Measurements from ENCODE around the gene EIF1. TPM values are rescaled to one million over a fixed set of nuclear protein-coding genes. Genes with fewer than 3 reads are reported as not detected.

EIF1 gene
- total and polyA plus RNA-seq, 8 donors: 697 to 782 (median 723) TPM

- DNase-seq: no peak
- no peaks in the 10 kb centered on the region for H3K4me1 ChIP-seq
- no peak overlapping the region for H3K4me3 ChIP-seq
- ATAC-seq: no peak
- no peaks in the 10 kb centered on the region for H3K36me3 ChIP-seq
- intact Hi-C loops (cut with DNase I): no loop called here
- no peak for TF ChIP-seq CTCF (IDR thresholded peaks at IDR 0.05)
- H3K27me3 ChIP-seq: peaks cover 0 to 2% of the 10 kb centered on the region in 2 donors
- no peaks in the 10 kb centered on the region for H3K9me3 ChIP-seq
- no peak overlapping the region for H3K27ac ChIP-seq
Observed at GRCh38 chr17:41725134-41725533, 36.4 kb downstream of the EIF1 start.

GRCh38 chr17:41728056-41728455 is 39.4 kb downstream of the EIF1 start:
- no peak overlapping the region for H3K4me3 ChIP-seq
- H3K27me3 ChIP-seq: peaks cover 7 to 32% of the 10 kb centered on the region in 2 donors
- intact Hi-C loops (cut with DNase I): no loop called here
- no peaks in the 10 kb centered on the region for H3K9me3 ChIP-seq
- no peak for DNase-seq
- H3K4me1 ChIP-seq: no peaks in the 10 kb centered on the region
- no peak overlapping the region for H3K27ac ChIP-seq
- ATAC-seq: no peak
- TF ChIP-seq CTCF (IDR thresholded peaks at IDR 0.05): no peak
- no peaks in the 10 kb centered on the region for H3K36me3 ChIP-seq

DNA sequence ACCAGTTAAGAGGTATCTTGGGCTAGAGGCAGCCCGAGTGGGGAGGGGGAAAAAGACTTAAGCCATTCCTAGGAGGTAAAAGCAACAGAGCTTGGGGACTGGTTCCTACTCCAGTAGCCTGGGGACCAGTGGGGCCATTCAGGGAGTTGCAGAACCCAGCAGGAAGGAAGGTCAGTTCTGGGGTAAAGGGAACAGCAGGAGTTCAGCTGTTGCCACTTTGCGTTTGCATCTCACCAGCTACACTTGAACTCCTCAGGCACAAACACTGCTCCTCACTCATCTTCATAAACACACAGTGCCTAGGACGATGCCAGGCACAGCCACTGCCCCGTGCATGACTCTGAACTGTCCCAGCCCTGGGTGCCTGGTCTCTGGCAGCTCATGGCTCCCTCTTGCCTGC is 41.8 kb downstream of the EIF1 start:
- DNase-seq: no peak
- Histone ChIP-seq H3K4me1 (peaks cover 14 to 15% of the 10 kb centered on the region in 2 donors), H3K4me3 (no peak overlapping the region), H3K27ac (no peak overlapping the region), H3K36me3 (no peaks in the 10 kb centered on the region), H3K27me3 (peaks cover 32 to 56% of the 10 kb centered on the region in 2 donors), H3K9me3 (no peaks in the 10 kb centered on the region)
- ATAC-seq: no peak
- TF ChIP-seq CTCF (IDR thresholded peaks at IDR 0.05): no peak
- intact Hi-C loops (cut with DNase I): loop anchor here in 1 of 2 donors (10.0 kb wide), 1 partner anchor 74 kb away; no protein-coding TSS in a partner anchor

DNA sequence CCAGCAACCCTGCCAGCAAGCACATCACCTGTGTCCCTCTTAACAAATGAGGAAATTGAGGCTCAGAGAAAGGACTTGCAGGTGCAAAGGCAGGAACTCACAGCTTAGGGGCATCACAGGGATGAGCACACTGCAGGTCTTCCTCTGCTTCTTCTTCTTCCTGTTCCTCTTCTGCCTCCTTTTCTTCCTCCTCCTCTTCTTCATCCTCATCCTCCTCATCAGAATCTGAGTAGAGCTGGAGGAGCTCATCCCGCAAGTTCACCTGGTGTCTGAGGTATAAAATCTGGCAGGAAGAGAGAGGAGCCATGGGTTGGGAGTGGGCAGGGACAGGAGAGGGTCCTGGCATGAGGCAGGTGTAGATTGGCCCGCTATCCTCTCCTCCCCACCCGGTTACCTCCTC is 43.2 kb downstream of the EIF1 start:
- Histone ChIP-seq H3K4me1 (peaks cover 14 to 15% of the 10 kb centered on the region in 2 donors), H3K27ac (no peak overlapping the region), H3K4me3 (no peak overlapping the region), H3K27me3 (peaks cover 43 to 69% of the 10 kb centered on the region in 2 donors), H3K36me3 (no peaks in the 10 kb centered on the region), H3K9me3 (no peaks in the 10 kb centered on the region)
- no peak for TF ChIP-seq CTCF (IDR thresholded peaks at IDR 0.05)
- intact Hi-C loops (cut with DNase I): loop anchor here in 1 of 2 donors (10.0 kb wide), 1 partner anchor 73 kb away; no protein-coding TSS in a partner anchor
- ATAC-seq (no peak), DNase-seq (peak in 1 of 4 donors; percentile 28)

DNA sequence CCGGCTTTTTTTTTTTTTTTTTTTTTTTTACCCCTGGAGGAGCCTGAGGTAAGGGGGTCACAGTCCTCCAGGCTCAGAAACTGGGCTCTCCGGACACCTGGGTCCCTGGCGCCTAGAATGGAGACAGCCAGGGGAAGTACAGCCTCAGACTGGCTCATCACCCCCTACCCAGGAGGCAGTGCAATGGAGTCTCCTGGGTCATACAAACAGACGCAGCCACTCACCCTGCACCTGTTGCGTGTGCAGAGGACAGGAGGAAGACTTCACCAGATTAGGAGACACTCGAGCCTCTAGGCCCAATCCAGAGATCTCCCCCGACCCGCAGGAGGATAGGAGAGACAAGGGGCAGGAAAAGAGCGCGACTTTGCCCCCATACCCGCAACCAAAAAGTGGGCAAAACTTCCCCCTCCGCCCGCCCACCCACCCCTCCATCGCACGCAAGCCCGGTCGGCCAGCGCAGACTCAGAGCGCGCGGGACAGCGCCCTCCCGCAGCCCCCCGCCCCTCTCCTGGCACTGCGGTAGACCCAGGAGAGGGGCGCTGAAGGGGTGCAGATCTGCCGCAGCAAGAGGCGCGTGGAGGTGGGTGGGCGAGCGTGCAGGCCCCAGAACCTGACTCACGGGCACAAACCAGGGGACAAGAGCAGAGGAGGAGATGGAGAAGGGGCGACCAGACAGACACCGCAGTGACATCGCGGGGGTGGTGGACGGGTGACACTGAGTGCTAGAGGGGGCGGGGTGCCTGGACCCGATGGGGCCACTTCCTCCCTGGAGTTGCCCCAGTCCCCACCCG is 44.9 kb downstream of the EIF1 start:
- H3K4me3 ChIP-seq: peak overlapping the region in 1 of 2 donors; percentile 32
- no peaks in the 10 kb centered on the region for H3K9me3 ChIP-seq
- peaks cover 14 to 15% of the 10 kb centered on the region in 2 donors for H3K4me1 ChIP-seq
- no peak overlapping the region for H3K27ac ChIP-seq
- H3K27me3 ChIP-seq: peaks cover 43 to 80% of the 10 kb centered on the region in 2 donors
- H3K36me3 ChIP-seq: no peaks in the 10 kb centered on the region
- no peak for ATAC-seq
- intact Hi-C loops (cut with DNase I): loop anchor here in 1 of 2 donors (10.0 kb wide), 1 partner anchor 71 kb away; no protein-coding TSS in a partner anchor
- no peak for TF ChIP-seq CTCF (IDR thresholded peaks at IDR 0.05)
- peak in 1 of 4 donors; percentile 58 for DNase-seq
